Activated naive CD4-positive, alpha-beta T cell treated with anti-CD3 and anti-CD28 coated beads for 36 hours (primary cell): ENCODE results near the gene HTR7. TPM values are rescaled to one million over a fixed set of nuclear protein-coding genes. Genes with fewer than 3 reads are reported as not detected.

ENCODE experiments used
- CTCF ChIA-PET: fragments of 350-600 bp; sonication (Branson Sonifier 250); formaldehyde crosslinking; loops from one replicate; lab custom pipeline; 2021; ENCODE audit warnings: antibody characterized with exemption; lab: Charles Lee
- DNase-seq: peaks from one replicate; pipeline ENCODE4 v3.0.0-alpha.2; 2020
- H3K27ac Mint-ChIP-seq: one replicate; pipeline ENCODE4 v1.8.0; 2021; ENCODE audit warnings: mild to moderate bottlenecking, mixed read lengths
- H3K27me3 Mint-ChIP-seq: one replicate; pipeline ENCODE4 v1.8.0; 2021; ENCODE audit warnings: low read depth, mixed read lengths
- H3K36me3 Mint-ChIP-seq: one replicate; pipeline ENCODE4 v1.8.0; 2021; ENCODE audit warnings: low read depth, mixed read lengths
- H3K4me1 Mint-ChIP-seq: one replicate; pipeline ENCODE4 v1.8.0; 2021; ENCODE audit warnings: low read depth, mixed read lengths
- H3K4me3 Mint-ChIP-seq: one replicate; pipeline ENCODE4 v1.8.0; 2021; ENCODE audit warnings: mild to moderate bottlenecking, moderate library complexity, mixed read lengths
- H3K9me3 Mint-ChIP-seq: one replicate; pipeline ENCODE4 v1.8.0; 2021; ENCODE audit warnings: mixed read lengths
- intact Hi-C: fragments of 100-400 bp; cut with micrococcal nuclease; formaldehyde crosslinking; loops from one replicate; pipeline ENCODE4 v1.15.1; 2023
- total RNA-seq, 2 experiments: library from RNA; stranded (reverse); gene quantifications; one replicate each; pipeline ENCODE4 v1.2.3, GENCODE V29; 2021

The HTR7 gene
- total RNA-seq, 2 experiments from 2014 or later = 0.10 TPM; not detected in 1

- CTCF ChIA-PET = interaction anchor here (1.4 kb wide), 1 partner anchor 18 kb away, joined by 3 read pairs; no protein-coding TSS in a partner anchor
- no peaks in the 10 kb centered on the region for H3K36me3 Mint-ChIP-seq
- no peaks in the 10 kb centered on the region for H3K4me1 Mint-ChIP-seq
- no peak overlapping the region for H3K27ac Mint-ChIP-seq
- no peak overlapping the region for H3K4me3 Mint-ChIP-seq
- no peak for DNase-seq
- intact Hi-C loops = no loop called here
- H3K27me3 Mint-ChIP-seq = peaks cover 11% of the 10 kb centered on the region
- no peaks in the 10 kb centered on the region for H3K9me3 Mint-ChIP-seq
Observed at GRCh38 chr10:90769946-90770841, 87.6 kb downstream of the HTR7 start.

GRCh38 chr10:90751107-90751997, 106.5 kb downstream of the HTR7 start:
- Mint-ChIP-seq H3K36me3 (no peaks in the 10 kb centered on the region), H3K4me3 (no peak overlapping the region), H3K27ac (no peak overlapping the region), H3K27me3 (peaks cover 26% of the 10 kb centered on the region), H3K9me3 (no peaks in the 10 kb centered on the region), H3K4me1 (no peaks in the 10 kb centered on the region)
- DNase-seq = peak; percentile 68
- CTCF ChIA-PET = interaction anchor here (0.7 to 1.5 kb wide), 11 partner anchors 9 to 162 kb away, joined by 3 to 7 read pairs (median 3); no protein-coding TSS in a partner anchor
- intact Hi-C loops = loop anchor here (1.0 kb wide), 3 partner anchors 37 to 120 kb away; partner anchors contain the start of gene RPP30

- H3K27me3 Mint-ChIP-seq = peaks cover 32% of the 10 kb centered on the region
- H3K4me1 Mint-ChIP-seq = no peaks in the 10 kb centered on the region
- H3K27ac Mint-ChIP-seq = no peak overlapping the region
- intact Hi-C loops = no loop called here
- H3K36me3 Mint-ChIP-seq = no peaks in the 10 kb centered on the region
- CTCF ChIA-PET = no interaction called here
- H3K4me3 Mint-ChIP-seq = no peak overlapping the region
- no peaks in the 10 kb centered on the region for H3K9me3 Mint-ChIP-seq
- DNase-seq = no peak
Observed at GRCh38 chr10:90746829-90747228, 111.0 kb downstream of the HTR7 start.

- Mint-ChIP-seq H3K4me1 (no peaks in the 10 kb centered on the region), H3K4me3 (no peak overlapping the region), H3K36me3 (no peaks in the 10 kb centered on the region), H3K27ac (no peak overlapping the region), H3K27me3 (peaks cover 32% of the 10 kb centered on the region), H3K9me3 (no peaks in the 10 kb centered on the region)
- CTCF ChIA-PET = interaction anchor here (0.6 kb wide), 1 partner anchor 156 kb away, joined by 4 read pairs; no protein-coding TSS in a partner anchor
- DNase-seq = no peak
- intact Hi-C loops = no loop called here
Observed at GRCh38 chr10:90745565-90745964, 112.3 kb downstream of the HTR7 start.

- H3K4me1 Mint-ChIP-seq = no peaks in the 10 kb centered on the region
- no peak overlapping the region for H3K4me3 Mint-ChIP-seq
- H3K27ac Mint-ChIP-seq = no peak overlapping the region
- H3K36me3 Mint-ChIP-seq = no peaks in the 10 kb centered on the region
- no peak for DNase-seq
- intact Hi-C loops = no loop called here
- peaks cover 22% of the 10 kb centered on the region for H3K27me3 Mint-ChIP-seq
- CTCF ChIA-PET = no interaction called here
- no peaks in the 10 kb centered on the region for H3K9me3 Mint-ChIP-seq
Observed at GRCh38 chr10:90743291-90743690, 114.5 kb downstream of the HTR7 start.

GRCh38 chr10:90741926-90742565, 115.8 kb downstream of the HTR7 start:
- CTCF ChIA-PET = no interaction called here
- intact Hi-C loops = no loop called here
- Mint-ChIP-seq H3K4me3 (no peak overlapping the region), H3K27ac (no peak overlapping the region), H3K9me3 (no peaks in the 10 kb centered on the region), H3K36me3 (no peaks in the 10 kb centered on the region), H3K27me3 (peaks cover 15% of the 10 kb centered on the region), H3K4me1 (no peaks in the 10 kb centered on the region)
- no peak for DNase-seq

- H3K36me3 Mint-ChIP-seq = no peaks in the 10 kb centered on the region
- no peak overlapping the region for H3K4me3 Mint-ChIP-seq
- CTCF ChIA-PET = no interaction called here
Observed at GRCh38 chr10:90740265-90740664, 117.6 kb downstream of the HTR7 start.

GRCh38 chr10:90738885-90739284, 119.0 kb downstream of the HTR7 start:
- Mint-ChIP-seq H3K4me3 (no peak overlapping the region), H3K27me3 (peaks cover 15% of the 10 kb centered on the region), H3K9me3 (no peaks in the 10 kb centered on the region), H3K4me1 (no peaks in the 10 kb centered on the region), H3K27ac (no peak overlapping the region), H3K36me3 (no peaks in the 10 kb centered on the region)
- intact Hi-C loops = no loop called here
- CTCF ChIA-PET = no interaction called here
- no peak for DNase-seq

More at GRCh38 chr10:90740265-90740664, 117.6 kb downstream of the HTR7 start:
- DNase-seq = no peak
- Mint-ChIP-seq H3K9me3 (no peaks in the 10 kb centered on the region), H3K4me1 (no peaks in the 10 kb centered on the region), H3K27ac (no peak overlapping the region), H3K27me3 (peaks cover 15% of the 10 kb centered on the region)
- intact Hi-C loops = no loop called here

- Mint-ChIP-seq H3K27ac (no peak overlapping the region), H3K4me3 (no peak overlapping the region), H3K4me1 (no peaks in the 10 kb centered on the region), H3K9me3 (no peaks in the 10 kb centered on the region), H3K27me3 (peaks cover 6% of the 10 kb centered on the region), H3K36me3 (no peaks in the 10 kb centered on the region)
- no peak for DNase-seq
- CTCF ChIA-PET = no interaction called here
- intact Hi-C loops = no loop called here
Observed at GRCh38 chr10:90734415-90734814, 123.4 kb downstream of the HTR7 start.

GRCh38 chr10:90732581-90732980, 125.3 kb downstream of the HTR7 start:
- intact Hi-C loops = no loop called here
- Mint-ChIP-seq H3K4me1 (no peaks in the 10 kb centered on the region), H3K9me3 (no peaks in the 10 kb centered on the region), H3K27ac (no peak overlapping the region), H3K27me3 (peaks cover 7% of the 10 kb centered on the region), H3K36me3 (no peaks in the 10 kb centered on the region), H3K4me3 (no peak overlapping the region)
- CTCF ChIA-PET = no interaction called here
- DNase-seq = no peak

- intact Hi-C loops = loop anchor here (10.0 kb wide), 1 partner anchor 929 kb away; no protein-coding TSS in a partner anchor
- peaks cover 13% of the 10 kb centered on the region for H3K4me1 Mint-ChIP-seq
- H3K4me3 Mint-ChIP-seq = no peak overlapping the region
- H3K27ac Mint-ChIP-seq = no peak overlapping the region
- H3K27me3 Mint-ChIP-seq = no peaks in the 10 kb centered on the region
- no peaks in the 10 kb centered on the region for H3K36me3 Mint-ChIP-seq
- peak; percentile 8 for DNase-seq
- no peaks in the 10 kb centered on the region for H3K9me3 Mint-ChIP-seq
- CTCF ChIA-PET = interaction anchor here (0.6 to 1.2 kb wide), 4 partner anchors 37 to 157 kb away, joined by 3 to 10 read pairs (median 4); no protein-coding TSS in a partner anchor
Observed at GRCh38 chr10:90723416-90724068, 134.3 kb downstream of the HTR7 start.
